Panc1 (cell line): ENCODE measurements around the gene MTF2.

ENCODE experiments used
- CTCF ChIP-seq: fragments of 450-650 bp; IDR thresholded peaks from 2 replicates; pipeline ENCODE4 v1.5.1; 2017; ENCODE audit warnings: mild to moderate bottlenecking
- POLR2AphosphoS5 ChIP-seq: IDR thresholded peaks from 2 replicates; pipeline ENCODE4 v1.6.1; 2012; ENCODE audit warnings: mild to moderate bottlenecking, low read depth, low read length, moderate library complexity
- REST ChIP-seq, 2 experiments: IDR thresholded peaks; 2 replicates each; pipeline ENCODE4 v1.6.1; 2011 to 2012; ENCODE audit warnings: low read depth in 2 of 2, control low read depth in 1 of 2, low read length in 1 of 2, mild to moderate bottlenecking in 1 of 2, moderate library complexity in 1 of 2; ENCODE audit not compliant: insufficient read depth in 1 of 2
- SIN3A ChIP-seq: IDR thresholded peaks from 2 replicates; pipeline ENCODE4 v1.6.1; 2012; ENCODE audit warnings: low read depth, mild to moderate bottlenecking, low read length, moderate library complexity, borderline replicate concordance; ENCODE audit not compliant: insufficient read depth

- TF ChIP-seq CTCF (no peak), POLR2AphosphoS5 (no peak), REST (IDR thresholded peaks at IDR 0.05; ENCODE audit: insufficient read depth in 1 of 2, low read depth in 2 of 2, low read length in 1 of 2) (peak; percentile 79 to 85), SIN3A (no peak)
Measured at GRCh38 chr1:93056214-93056613, 22.9 kb upstream of the MTF2 start.
